A549 (cell line): ENCODE results near the gene RELN. TPM values are rescaled to one million over a fixed set of nuclear protein-coding genes. Genes with fewer than 3 reads are reported as not detected.

Source experiments
- ATAC-seq, 2 experiments: fragments of 200-7000 bp in 1 of 2; fragments of >200 bp in 1 of 2; cut with Nextera tagmentation in 1 of 2; cut with Tn5 transposase in 1 of 2; 3 replicates each; pipeline versions ENCODE4 v1.8.0 to v1.9.1; 2018 to 2020; ENCODE audit warnings: mild to moderate bottlenecking in 1 of 2, moderate library complexity in 1 of 2
- CTCF ChIA-PET: fragments of 300-600 bp; sonication (Branson Sonifier 250); formaldehyde crosslinking; extraction: SDS; loops from one replicate; lab custom pipeline; 2021; ENCODE audit warnings: antibody characterized with exemption, inconsistent platforms; lab: Yijun Ruan, JAX
- POLR2A ChIA-PET: fragments of 350-600 bp; formaldehyde crosslinking; extraction: SDS; loops from one replicate; lab custom pipeline; 2021; ENCODE audit warnings: antibody characterized with exemption, inconsistent platforms; lab: Yijun Ruan, JAX
- DNase-seq, 2 experiments: peaks; one replicate each; pipeline versions ENCODE4 v3.0.0 to v3.0.0-alpha.2; 2011 to 2016; ENCODE audit warnings: low read depth in 1 of 2, low spot score in 1 of 2
- FAIRE-seq: peaks from 2 replicates; lab custom pipeline; 2011; peaks lifted over from hg19 to GRCh38; lab: Jason Lieb, UNC
- H3K27ac ChIP-seq, 2 experiments: fragments of >200 bp; sonication (Bioruptor Twin); formaldehyde crosslinking; 3 replicates each; pipeline ENCODE4 v1.5.1; 2016 to 2017
- H3K4me1 ChIP-seq: fragments of >200 bp; sonication (Bioruptor Twin); formaldehyde crosslinking; 3 replicates; pipeline ENCODE4 v1.6.1; 2016
- H3K4me2 ChIP-seq: fragments of >200 bp; sonication (Bioruptor Twin); formaldehyde crosslinking; 3 replicates; pipeline ENCODE4 v1.6.1; 2016
- H3K4me3 ChIP-seq: fragments of >200 bp; sonication (Bioruptor Twin); formaldehyde crosslinking; 3 replicates; pipeline ENCODE4 v1.5.1; 2016
- H3K9me3 ChIP-seq: fragments of >200 bp; sonication (Bioruptor Twin); formaldehyde crosslinking; 3 replicates; pipeline ENCODE4 v1.6.1; 2016
- BHLHE40 ChIP-seq: IDR thresholded peaks from 2 replicates; pipeline ENCODE4 v1.6.1; 2012; ENCODE audit warnings: low read depth, low read length, inconsistent platforms
- EHF ChIP-seq: fragments of 250-450 bp; sonication (Bioruptor Pico); IDR thresholded peaks from 2 replicates; pipeline ENCODE4 v1.5.0; 2020; ENCODE audit warnings: mild to moderate bottlenecking
- EHMT2 ChIP-seq: fragments of 200-600 bp; sonication (generic); IDR thresholded peaks from 2 replicates; pipeline ENCODE4 v1.6.1; 2016; ENCODE audit warnings: antibody characterized with exemption, low read depth, mild to moderate bottlenecking, moderate library complexity
- EP300 ChIP-seq, 2 experiments: fragments of >200 bp; sonication (Bioruptor Twin); formaldehyde crosslinking; IDR thresholded peaks; 2 replicates in 1 of 2; 3 replicates in 1 of 2; pipeline ENCODE4 v1.6.1; 2016 to 2017
- FOSL2 ChIP-seq, 2 experiments: fragments of 450-650 bp in 1 of 2; fragments of >200 bp in 1 of 2; sonication (Bioruptor Twin) in 1 of 2; formaldehyde crosslinking; IDR thresholded peaks; 2 replicates each; pipeline versions ENCODE4 v1.5.0 to v1.6.1; 2016 to 2020; ENCODE audit warnings: mild to moderate bottlenecking in 1 of 2, moderate library complexity in 1 of 2
- HEYL ChIP-seq: fragments of 250-450 bp; sonication (Bioruptor Pico); IDR thresholded peaks from 2 replicates; pipeline ENCODE4 v1.8.0; 2021; ENCODE audit warnings: mild to moderate bottlenecking, moderate library complexity
- HOXA7 ChIP-seq: fragments of 250-450 bp; sonication (Bioruptor Pico); IDR thresholded peaks from 2 replicates; pipeline ENCODE4 v1.5.0; 2020; ENCODE audit warnings: mild to moderate bottlenecking, moderate library complexity
- HOXB13 ChIP-seq: fragments of 250-450 bp; sonication (Bioruptor Pico); IDR thresholded peaks from 2 replicates; pipeline ENCODE4 v1.5.0; 2020; ENCODE audit warnings: low read depth, mild to moderate bottlenecking, moderate library complexity
- JUN ChIP-seq, 2 experiments: fragments of >200 bp; sonication (Bioruptor Twin); formaldehyde crosslinking; IDR thresholded peaks; 2 replicates in 1 of 2; 3 replicates in 1 of 2; pipeline ENCODE4 v1.6.1; 2016 to 2017
- JUNB ChIP-seq: fragments of >200 bp; sonication (Bioruptor Twin); formaldehyde crosslinking; IDR thresholded peaks from 2 replicates; pipeline ENCODE4 v1.6.1; 2016
- KDM5A ChIP-seq: fragments of 200-600 bp; sonication (generic); IDR thresholded peaks from 2 replicates; pipeline ENCODE4 v1.6.1; 2016; ENCODE audit warnings: antibody characterized with exemption, mild to moderate bottlenecking
- PHF8 ChIP-seq: fragments of 200-600 bp; sonication (generic); IDR thresholded peaks from 2 replicates; pipeline ENCODE4 v1.6.1; 2016; ENCODE audit warnings: low read depth, mild to moderate bottlenecking, antibody characterized with exemption, moderate library complexity, borderline replicate concordance
- RAD21 ChIP-seq, 2 experiments: fragments of >200 bp in 1 of 2; sonication (Bioruptor Twin) in 1 of 2; formaldehyde crosslinking in 1 of 2; IDR thresholded peaks in 1 of 2; conservative IDR thresholded peaks in 1 of 2; 2 replicates in 1 of 2; 3 replicates in 1 of 2; pipeline ENCODE4 v1.6.1; 2012 to 2018; ENCODE audit warnings: inconsistent platforms in 1 of 2
- RCOR1 ChIP-seq: fragments of 150-350 bp; IDR thresholded peaks from 2 replicates; pipeline ENCODE4 v1.6.1; 2014; ENCODE audit warnings: antibody characterized with exemption, low read length, low read depth
- RNF2 ChIP-seq: fragments of 200-600 bp; sonication (generic); IDR thresholded peaks from 2 replicates; pipeline ENCODE4 v1.6.1; 2016; ENCODE audit warnings: low read depth, mild to moderate bottlenecking, antibody characterized with exemption, moderate library complexity, borderline replicate concordance
- SREBF2 ChIP-seq: fragments of 450-650 bp; IDR thresholded peaks from 2 replicates; pipeline ENCODE4 v1.6.1; 2014; ENCODE audit warnings: mild to moderate bottlenecking, moderate library complexity
- TP53 ChIP-seq: fragments of 250-450 bp; sonication (Bioruptor Pico); IDR thresholded peaks from 2 replicates; pipeline ENCODE4 v1.5.0; 2021; ENCODE audit warnings: mild to moderate bottlenecking, moderate library complexity
- ZFP36 ChIP-seq: fragments of 450-650 bp; IDR thresholded peaks from 2 replicates; pipeline ENCODE4 v1.6.1; 2014; ENCODE audit warnings: borderline replicate concordance; ENCODE audit not compliant: partially characterized antibody
- ZSCAN20 ChIP-seq: fragments of 250-450 bp; sonication (Bioruptor Pico); IDR thresholded peaks from 2 replicates; pipeline ENCODE4 v1.8.0; 2022; ENCODE audit warnings: mild to moderate bottlenecking, moderate library complexity
- WGBS: methylation state at CpG from one replicate; pipeline ENCODE4 v1.1.6; 2017; ENCODE audit errors: missing lambda C conversion rate; 5-methylcytosine and 5-hydroxymethylcytosine counted together
- polyA plus RNA-seq, 4 experiments: library from polyadenylated mRNA; depleted of rRNA in 3 of 4; stranded (reverse); fragments of >200 nt; fragmentation: RNase III in 1 of 4; extraction: RNeasy Plus Mini Kit Qiagen cat#74134 plus additional on column Dnase treatment in 1 of 4; gene quantifications; 2 replicates in 3 of 4; 3 replicates in 1 of 4; pipeline ENCODE4 v1.2.3, GENCODE V29; 2011 to 2017
- TF ChIP-seq, protein P1 (sequence below): fragments of 450-650 bp; IDR thresholded peaks from 2 replicates; pipeline ENCODE4 v1.6.1; 2014; ENCODE audit warnings: antibody characterized with exemption
- TF ChIP-seq, protein P2 (sequence below): fragments of 250-450 bp; sonication (Bioruptor Pico); IDR thresholded peaks from 2 replicates; pipeline ENCODE4 v1.5.0; 2021; ENCODE audit warnings: mild to moderate bottlenecking, moderate library complexity, borderline replicate concordance
- TF ChIP-seq, protein P3 (sequence below): IDR thresholded peaks from 2 replicates; pipeline ENCODE4 v1.6.1; 2012
- TF ChIP-seq, protein P4 (sequence below): fragments of 250-450 bp; sonication (Bioruptor Pico); IDR thresholded peaks from 2 replicates; pipeline ENCODE4 v1.5.0; 2020; ENCODE audit warnings: low read depth, mild to moderate bottlenecking, moderate library complexity

RELN gene
- polyA plus RNA-seq, 2 of the 4 experiments (the other 2 are of a cell fraction), result not detected

DNA sequence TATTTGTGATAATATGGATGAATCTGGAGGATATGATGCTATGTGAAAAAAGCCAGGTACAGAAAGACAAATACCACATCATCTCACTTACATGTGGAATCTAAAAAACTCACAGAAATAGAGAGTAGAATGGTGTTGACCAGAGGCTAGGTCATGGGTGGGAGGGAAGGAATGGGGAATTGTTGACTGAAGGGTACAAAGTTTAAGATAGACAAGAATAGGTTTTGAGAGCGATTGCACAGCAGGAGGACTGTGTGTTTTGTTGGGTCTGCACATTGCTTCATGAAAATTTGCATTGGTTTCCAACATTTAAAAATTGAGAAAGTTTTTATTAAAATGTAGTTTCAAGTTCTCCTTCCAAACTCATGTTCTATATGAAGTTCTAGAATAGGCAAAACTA, 551.8 kb downstream of the RELN start:
- DNase-seq (no peak), FAIRE-seq (no peak)
- POLR2A ChIA-PET, result no interaction called here
- TF ChIP-seq ZFP36, result no peak
- TF ChIP-seq, protein P1, sequence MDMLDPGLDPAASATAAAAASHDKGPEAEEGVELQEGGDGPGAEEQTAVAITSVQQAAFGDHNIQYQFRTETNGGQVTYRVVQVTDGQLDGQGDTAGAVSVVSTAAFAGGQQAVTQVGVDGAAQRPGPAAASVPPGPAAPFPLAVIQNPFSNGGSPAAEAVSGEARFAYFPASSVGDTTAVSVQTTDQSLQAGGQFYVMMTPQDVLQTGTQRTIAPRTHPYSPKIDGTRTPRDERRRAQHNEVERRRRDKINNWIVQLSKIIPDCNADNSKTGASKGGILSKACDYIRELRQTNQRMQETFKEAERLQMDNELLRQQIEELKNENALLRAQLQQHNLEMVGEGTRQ, result no peak
- no peak for TF ChIP-seq BHLHE40
- TF ChIP-seq, protein P2, sequence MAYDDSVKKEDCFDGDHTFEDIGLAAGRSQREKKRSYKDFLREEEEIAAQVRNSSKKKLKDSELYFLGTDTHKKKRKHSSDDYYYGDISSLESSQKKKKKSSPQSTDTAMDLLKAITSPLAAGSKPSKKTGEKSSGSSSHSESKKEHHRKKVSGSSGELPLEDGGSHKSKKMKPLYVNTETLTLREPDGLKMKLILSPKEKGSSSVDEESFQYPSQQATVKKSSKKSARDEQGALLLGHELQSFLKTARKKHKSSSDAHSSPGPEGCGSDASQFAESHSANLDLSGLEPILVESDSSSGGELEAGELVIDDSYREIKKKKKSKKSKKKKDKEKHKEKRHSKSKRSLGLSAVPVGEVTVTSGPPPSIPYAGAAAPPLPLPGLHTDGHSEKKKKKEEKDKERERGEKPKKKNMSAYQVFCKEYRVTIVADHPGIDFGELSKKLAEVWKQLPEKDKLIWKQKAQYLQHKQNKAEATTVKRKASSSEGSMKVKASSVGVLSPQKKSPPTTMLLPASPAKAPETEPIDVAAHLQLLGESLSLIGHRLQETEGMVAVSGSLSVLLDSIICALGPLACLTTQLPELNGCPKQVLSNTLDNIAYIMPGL (CRISPR knock-in tag), result no peak
- TF ChIP-seq, protein P3, sequence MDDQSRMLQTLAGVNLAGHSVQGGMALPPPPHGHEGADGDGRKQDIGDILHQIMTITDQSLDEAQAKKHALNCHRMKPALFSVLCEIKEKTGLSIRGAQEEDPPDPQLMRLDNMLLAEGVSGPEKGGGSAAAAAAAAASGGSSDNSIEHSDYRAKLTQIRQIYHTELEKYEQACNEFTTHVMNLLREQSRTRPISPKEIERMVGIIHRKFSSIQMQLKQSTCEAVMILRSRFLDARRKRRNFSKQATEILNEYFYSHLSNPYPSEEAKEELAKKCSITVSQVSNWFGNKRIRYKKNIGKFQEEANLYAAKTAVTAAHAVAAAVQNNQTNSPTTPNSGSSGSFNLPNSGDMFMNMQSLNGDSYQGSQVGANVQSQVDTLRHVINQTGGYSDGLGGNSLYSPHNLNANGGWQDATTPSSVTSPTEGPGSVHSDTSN, result no peak
- TF ChIP-seq, protein P4, sequence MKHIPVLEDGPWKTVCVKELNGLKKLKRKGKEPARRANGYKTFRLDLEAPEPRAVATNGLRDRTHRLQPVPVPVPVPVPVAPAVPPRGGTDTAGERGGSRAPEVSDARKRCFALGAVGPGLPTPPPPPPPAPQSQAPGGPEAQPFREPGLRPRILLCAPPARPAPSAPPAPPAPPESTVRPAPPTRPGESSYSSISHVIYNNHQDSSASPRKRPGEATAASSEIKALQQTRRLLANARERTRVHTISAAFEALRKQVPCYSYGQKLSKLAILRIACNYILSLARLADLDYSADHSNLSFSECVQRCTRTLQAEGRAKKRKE (CRISPR knock-in tag), result no peak
- TF ChIP-seq RAD21 (conservative IDR thresholded peaks at IDR 0.05 in 1 of 2, IDR thresholded peaks at IDR 0.05 in 1 of 2), result no peak
- no peak for TF ChIP-seq EHMT2
- TF ChIP-seq JUN (IDR thresholded peaks at IDR 0.05), result no peak
- TF ChIP-seq, all 56 proteins: peak for 0
- Histone ChIP-seq H3K4me2 (no peak overlapping the region), H3K4me3 (no peak overlapping the region), H3K4me1 (no peaks in the 10 kb centered on the region), H3K9me3 (no peaks in the 10 kb centered on the region; the same call in 2 of the 3 replicates), H3K27ac (no peak overlapping the region)
- CTCF ChIA-PET, result interaction anchor here (0.7 kb wide), 1 partner anchor 10 kb away, joined by 3 read pairs; no protein-coding TSS in a partner anchor
- no peak for ATAC-seq
- WGBS, result 0% methylated on average over 1 of the region's 1 CpG

DNA sequence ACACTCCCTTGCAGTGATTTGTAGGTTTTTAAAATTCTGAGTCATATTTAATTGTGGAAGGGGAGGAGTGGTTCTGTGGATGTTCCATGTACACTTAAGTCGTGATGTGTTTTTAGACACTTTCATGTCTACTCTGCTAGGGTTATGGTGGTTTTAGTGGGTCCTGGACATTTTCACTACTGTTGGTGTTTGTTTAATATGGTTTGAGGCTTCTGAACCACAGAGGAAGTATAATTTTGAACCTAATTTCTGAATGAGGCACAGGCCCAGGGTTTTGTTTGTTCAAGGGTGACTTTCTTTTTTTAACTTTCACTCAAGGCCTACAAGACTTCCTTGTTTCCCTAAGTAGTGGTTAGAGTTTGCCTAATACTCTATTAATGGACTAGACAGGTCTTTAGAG, 556.7 kb downstream of the RELN start:
- 50% methylated on average over 1 of the region's 1 CpG for WGBS
- no peaks in the 10 kb centered on the region; the same call in 2 of the 3 replicates for H3K9me3 ChIP-seq
- H3K27ac ChIP-seq, result no peak overlapping the region
- no peaks in the 10 kb centered on the region for H3K4me1 ChIP-seq
- H3K4me2 ChIP-seq, result no peak overlapping the region
- DNase-seq, result no peak
- no peak for TF ChIP-seq JUNB
- TF ChIP-seq EP300 (IDR thresholded peaks at IDR 0.05), result no peak
- TF ChIP-seq PHF8, result no peak
- TF ChIP-seq HEYL, result no peak
- no peak for TF ChIP-seq KDM5A
- TF ChIP-seq SREBF2, result no peak
- no peak for TF ChIP-seq EHF (CRISPR knock-in tag)
- no peak for TF ChIP-seq TP53 (CRISPR knock-in tag)
- TF ChIP-seq HOXB13 (CRISPR knock-in tag), result no peak
- no peak for TF ChIP-seq RCOR1
- TF ChIP-seq, all 56 proteins: peak for 0
- H3K4me3 ChIP-seq, result no peak overlapping the region
- FAIRE-seq, result no peak
- ChIA-PET POLR2A (no interaction called here), CTCF (no interaction called here)
- no peak for ATAC-seq

DNA sequence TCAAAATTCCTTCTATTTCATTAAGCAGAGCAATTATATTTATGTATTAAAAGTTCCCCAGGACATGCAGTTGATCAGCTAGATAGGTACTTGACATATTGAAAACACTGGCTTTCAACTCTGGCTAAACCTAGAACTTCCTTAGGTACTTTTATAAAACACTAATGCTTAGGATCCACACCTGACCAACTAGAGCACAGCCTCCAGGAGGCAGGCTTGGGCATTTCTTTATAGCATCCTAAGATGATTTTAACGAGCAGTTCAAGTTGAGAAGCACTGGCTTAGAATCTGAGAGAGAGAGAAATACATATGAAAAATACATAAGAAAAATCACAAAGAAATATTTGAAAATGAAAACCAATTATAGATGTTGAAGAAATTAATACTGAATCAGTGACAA, 564.3 kb downstream of the RELN start:
- no peak overlapping the region for H3K27ac ChIP-seq
- FAIRE-seq (no peak), ATAC-seq (no peak), DNase-seq (no peak)
- CTCF ChIA-PET, result interaction anchor here (0.6 to 1.4 kb wide), 2 partner anchors 17 to 56 kb away, joined by 3 to 4 read pairs; no protein-coding TSS in a partner anchor
- 6% methylated on average over 1 of the region's 1 CpG for WGBS
- no peaks in the 10 kb centered on the region for H3K4me1 ChIP-seq
- H3K9me3 ChIP-seq, result no peaks in the 10 kb centered on the region
- no peak for TF ChIP-seq ZSCAN20 (CRISPR knock-in tag)
- no peak for TF ChIP-seq RNF2
- TF ChIP-seq EHMT2, result no peak
- TF ChIP-seq EP300 (IDR thresholded peaks at IDR 0.05), result no peak
- TF ChIP-seq SREBF2, result no peak
- TF ChIP-seq FOSL2 (IDR thresholded peaks at IDR 0.05), result no peak
- TF ChIP-seq FOSL2 (CRISPR knock-in tag; IDR thresholded peaks at IDR 0.05), result no peak
- TF ChIP-seq HOXA7 (CRISPR knock-in tag), result no peak
- no peak overlapping the region for H3K4me3 ChIP-seq
- no peak overlapping the region for H3K4me2 ChIP-seq
- POLR2A ChIA-PET, result no interaction called here
